GM19240 (cell line): Measurements from ENCODE around the gene STRN3.
A peak's percentile ranks its signal among the peaks of the same experiment; 100 is the strongest.

ENCODE experiments used
- DNase-seq: peaks from one replicate; pipeline ENCODE4 v3.0.0; 2011; ENCODE audit warnings: low spot score; ENCODE audit not compliant: insufficient read length

The STRN3 gene

DNA sequence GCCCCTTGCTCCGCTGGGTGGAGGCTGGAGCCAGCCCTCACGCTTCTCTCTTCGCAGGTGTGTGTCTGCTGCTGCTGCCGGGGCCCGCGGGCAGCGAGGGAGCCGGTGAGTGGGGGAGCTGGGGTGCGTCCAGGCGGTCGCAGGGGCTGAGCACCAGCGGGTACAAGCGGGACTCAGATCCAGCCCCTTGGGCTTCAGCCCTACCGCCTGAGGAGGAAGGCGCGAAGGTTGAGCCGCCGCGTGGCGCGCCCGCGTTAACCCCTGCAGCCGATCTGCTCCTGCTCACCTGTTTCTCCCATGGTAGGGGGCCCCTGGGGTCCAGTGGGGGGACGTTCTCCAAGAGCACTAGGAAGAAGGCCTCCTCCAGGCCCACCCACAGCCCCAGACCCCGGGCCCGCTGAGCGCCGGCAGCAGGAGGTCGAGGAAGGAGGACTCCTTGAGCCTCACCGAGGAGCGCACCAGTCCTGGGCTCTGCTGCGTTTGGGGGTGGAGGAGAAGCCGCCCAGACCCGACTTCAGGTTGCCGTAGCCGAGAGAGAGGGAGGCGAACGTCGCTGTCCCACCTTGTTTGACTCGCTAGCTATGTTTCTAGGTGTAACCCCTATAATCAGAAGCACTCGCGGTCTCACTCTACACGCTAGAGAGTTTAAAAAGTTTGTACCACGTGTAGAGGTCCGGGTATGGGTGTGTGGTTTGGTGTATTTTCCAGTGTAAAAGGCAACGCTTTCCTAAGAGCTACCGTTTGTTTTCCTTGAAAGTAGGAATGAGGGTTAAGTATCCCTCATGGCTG, 151.0 kb downstream of the STRN3 start:
- DNase-seq, result no peak

- peak; percentile 35 for DNase-seq
Observed at GRCh38 chr14:30874120-30874998, 151.8 kb downstream of the STRN3 start, which contains the start of gene COCH. Gene COCH, plus strand, starts transcription at chr14:30874559. Its CDS starts 380 bp downstream, at chr14:30874939.

DNA sequence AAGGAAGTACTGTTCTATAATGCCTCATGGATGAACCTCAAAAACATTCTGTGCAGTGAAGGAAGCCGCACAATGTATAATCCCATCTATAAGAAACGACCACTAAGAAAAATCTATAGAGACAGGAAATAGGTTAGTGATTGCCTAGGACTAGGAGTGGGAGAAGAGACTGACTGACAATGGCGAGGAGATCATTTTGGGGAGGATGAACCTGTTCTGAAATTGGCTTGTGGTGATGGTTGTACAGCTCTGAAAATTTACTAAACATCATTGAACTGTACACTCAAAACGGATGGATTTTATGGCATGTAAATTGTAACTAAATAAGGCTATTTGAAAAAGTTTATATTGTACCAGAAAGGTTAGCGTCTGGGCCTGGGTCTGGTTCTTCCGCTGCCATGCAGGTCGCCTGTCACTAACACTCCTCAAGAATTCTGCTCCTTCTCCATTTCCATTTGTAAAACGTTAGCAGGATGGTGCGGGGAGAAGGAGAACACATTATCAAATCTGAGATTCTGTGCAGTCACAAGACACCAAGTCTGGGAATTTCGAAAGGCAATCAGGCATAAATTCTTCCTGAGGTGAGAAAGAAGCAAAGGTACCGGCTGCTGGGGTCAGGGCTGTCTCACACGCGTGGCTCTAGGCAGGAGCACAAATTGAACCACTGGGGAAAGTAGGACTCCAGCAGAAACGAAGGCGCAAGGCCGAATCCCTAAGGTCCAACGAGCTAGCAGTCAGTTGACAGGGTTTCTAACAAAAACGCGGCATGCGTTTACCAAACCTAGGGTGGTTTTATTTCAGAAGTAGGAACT, 152.7 kb downstream of the STRN3 start:
- no peak for DNase-seq

GRCh38 chr14:30872602-30873001, 153.6 kb downstream of the STRN3 start:
- DNase-seq, result no peak

DNA sequence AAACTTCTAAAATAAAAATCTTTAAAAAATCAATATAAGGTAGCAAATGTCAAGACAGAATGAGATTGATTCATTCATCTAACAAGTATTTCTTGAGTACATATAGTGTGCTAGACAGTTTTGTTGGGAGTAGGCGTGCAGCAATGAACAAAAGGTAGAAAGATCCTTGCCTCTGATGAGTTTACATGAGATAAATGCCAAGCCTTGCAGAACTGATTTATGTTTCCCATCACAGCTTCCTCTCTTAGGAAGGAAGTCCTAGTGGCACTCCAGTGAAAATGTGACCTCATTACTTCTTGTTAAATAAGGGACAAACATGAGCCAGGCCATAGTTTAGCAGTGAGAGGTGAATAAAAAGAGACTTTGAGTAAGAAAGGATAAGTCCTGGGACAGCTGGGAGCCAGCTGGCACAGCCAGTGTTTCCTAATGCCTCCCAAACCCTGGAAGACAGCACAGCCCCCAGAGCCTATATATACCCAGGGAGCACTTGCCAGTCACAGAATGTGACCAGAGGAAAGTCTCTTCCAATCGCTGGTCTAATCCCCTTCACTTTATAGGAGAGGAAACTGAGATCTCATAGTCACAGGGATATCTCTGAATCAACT, 156.5 kb downstream of the STRN3 start:
- no peak for DNase-seq

GRCh38 chr14:30868736-30869135, 157.4 kb downstream of the STRN3 start:
- no peak for DNase-seq

DNA sequence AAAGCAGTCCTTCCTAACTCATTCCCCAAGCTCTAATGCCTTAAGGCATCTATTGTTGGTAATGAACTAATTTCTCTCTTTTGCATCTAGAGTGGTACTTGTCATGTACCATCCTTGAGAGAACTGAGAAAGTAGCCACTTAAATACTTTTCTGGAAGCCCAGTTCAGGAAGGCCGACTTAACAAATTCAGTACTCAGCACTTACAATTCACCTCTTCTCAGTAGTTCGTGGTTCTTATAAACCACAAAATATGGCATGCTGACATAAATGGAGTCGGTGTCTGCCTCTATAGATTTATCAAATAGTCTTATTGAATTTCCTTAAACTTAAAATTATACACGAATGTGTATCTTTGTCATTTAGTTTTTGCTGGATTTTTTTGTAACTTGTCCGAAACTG, 161.2 kb downstream of the STRN3 start:
- DNase-seq, result no peak

DNA sequence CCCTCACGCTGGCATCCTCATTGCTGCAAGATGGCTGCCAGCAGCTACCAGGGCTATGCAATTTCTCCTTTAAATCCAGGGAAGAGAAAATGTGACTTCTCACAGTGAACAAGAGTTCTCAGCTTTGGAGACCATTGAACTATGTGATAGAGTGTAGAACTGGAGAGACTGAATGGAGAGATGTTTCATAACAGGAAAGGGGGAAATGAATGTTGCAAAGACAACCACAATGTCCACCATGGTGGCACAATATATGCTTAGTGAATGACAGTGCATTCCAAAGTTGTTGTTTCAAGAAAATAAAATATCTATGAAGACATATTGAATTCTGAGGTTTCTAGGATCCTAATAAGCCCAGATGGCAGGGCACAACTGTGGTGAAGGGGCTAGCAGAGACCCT, 165.0 kb downstream of the STRN3 start:
- DNase-seq, result no peak

DNA sequence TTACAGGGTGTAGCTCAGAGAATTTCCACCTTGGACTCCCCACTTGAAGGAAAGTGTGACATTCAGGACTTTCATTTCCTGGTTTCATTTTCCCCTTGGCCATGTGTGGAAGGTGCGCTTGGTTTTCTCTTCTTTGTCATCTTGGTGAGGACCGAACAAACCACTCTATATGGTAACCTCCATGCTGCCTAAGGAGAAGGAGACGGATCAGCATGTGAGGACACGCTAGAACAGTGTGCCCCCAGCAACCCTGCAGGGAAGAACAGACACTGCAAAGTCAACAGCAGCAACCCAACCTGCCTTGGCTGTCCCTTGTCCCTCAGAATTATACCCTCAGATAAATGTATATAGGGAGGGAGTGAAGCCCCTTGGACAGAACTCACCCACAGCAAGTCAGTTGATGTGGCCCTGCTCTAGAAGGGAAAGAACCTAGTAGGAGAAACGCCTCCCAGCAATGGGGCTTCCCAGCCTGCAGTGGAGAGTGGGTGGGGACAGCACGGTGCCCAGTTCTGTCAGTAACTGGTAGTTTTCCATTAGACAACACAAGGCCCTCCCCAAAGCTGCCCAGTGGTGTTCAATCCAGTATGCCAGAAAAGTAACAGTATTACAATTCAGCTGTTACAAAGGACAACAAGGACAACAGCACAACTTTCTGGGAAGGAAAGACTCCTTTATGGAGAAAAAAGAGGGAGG, 170.7 kb downstream of the STRN3 start:
- DNase-seq, result no peak

DNA sequence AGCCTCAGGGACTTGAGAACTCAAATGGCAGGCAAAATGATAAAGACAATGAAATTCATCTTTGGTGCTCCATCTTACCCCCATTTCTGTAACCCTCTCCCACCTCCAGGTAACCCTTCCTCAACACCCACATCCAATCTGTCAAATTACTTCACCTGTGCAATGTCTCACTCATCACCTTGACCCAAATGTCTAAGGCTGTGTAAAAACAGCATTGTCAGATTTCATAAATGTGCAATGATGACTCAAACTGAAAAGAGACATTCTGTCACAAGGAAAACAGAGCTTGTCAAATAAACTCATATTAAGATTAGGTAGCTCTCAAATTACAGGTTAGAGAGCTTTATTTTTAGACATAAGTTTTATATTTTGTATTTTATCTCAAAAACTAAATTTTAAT, 171.7 kb downstream of the STRN3 start:
- DNase-seq, result no peak

GRCh38 chr14:30853946-30854345, 172.2 kb downstream of the STRN3 start:
- DNase-seq, result no peak

DNA sequence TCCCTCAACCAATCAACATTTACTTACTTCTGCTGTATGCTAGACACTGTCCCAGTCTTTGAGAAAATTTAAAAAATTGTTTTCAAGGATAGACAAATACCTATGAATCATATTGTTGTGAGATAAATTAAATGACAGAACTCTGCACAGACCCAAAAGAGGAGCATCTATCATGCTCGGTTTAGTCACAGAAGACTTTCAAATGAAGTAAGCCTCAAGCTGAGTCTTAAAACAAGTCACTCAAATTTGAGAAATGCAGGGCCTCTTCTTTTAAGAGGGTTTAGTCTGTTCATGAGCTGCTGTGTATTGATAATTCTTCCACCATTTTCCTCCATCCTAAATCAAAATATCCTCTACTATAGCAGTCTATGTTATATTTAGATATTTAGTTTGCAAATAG, 176.2 kb downstream of the STRN3 start:
- no peak for DNase-seq

- DNase-seq, result no peak
Observed at GRCh38 chr14:30849354-30849753, 176.8 kb downstream of the STRN3 start.

- DNase-seq, result no peak
Observed at GRCh38 chr14:30848449-30849240, 177.5 kb downstream of the STRN3 start.
